SW 1271 (cell line): ENCODE measurements around the gene PIM1.

Source experiments
- DNase-seq, 2 experiments: peaks; one replicate each; lab custom pipeline; 2025; lab: John Stamatoyannopoulos, UW

Gene PIM1

GRCh38 chr6:37222992-37223391, 53.0 kb downstream of the PIM1 start:
- DNase-seq = no peak
